HepG2 (cell line): ENCODE measurements around the gene EGFR. TPM values are rescaled to one million over a fixed set of nuclear protein-coding genes. Genes with fewer than 3 reads are reported as not detected.

Experiments
- ATAC-seq: fragments of 200-7000 bp; cut with Tn5 transposase; 3 replicates; pipeline ENCODE4 v1.9.1; 2020; ENCODE audit warnings: mild to moderate bottlenecking, moderate library complexity
- BruUV-seq: library from RNA; stranded (reverse); fragments of 400-500 nt; replicated peaks from 2 replicates; lab custom pipeline; 2021; lab: Mats Ljungman, UMichigan
- CTCF ChIA-PET: fragments of 300-600 bp; formaldehyde crosslinking; extraction: SDS; loops from one replicate; lab custom pipeline; 2021; ENCODE audit warnings: low total read pairs, inconsistent platforms, low intra/inter-chr PET ratio; lab: Yijun Ruan, JAX
- POLR2A ChIA-PET: fragments of 350-600 bp; sonication (Branson Sonifier 250); formaldehyde crosslinking; loops from one replicate; lab custom pipeline; 2020; ENCODE audit warnings: antibody characterized with exemption, inconsistent platforms; lab: Yijun Ruan, JAX
- DNase-seq: peaks from one replicate; pipeline ENCODE4 v3.0.0-alpha.2; 2015; ENCODE audit warnings: low spot score
- FAIRE-seq: peaks from 3 replicates; lab custom pipeline; 2011; peaks lifted over from hg19 to GRCh38; lab: Jason Lieb, UNC
- H2AFZ ChIP-seq: one replicate; pipeline ENCODE4 v1.6.1; 2011; ENCODE audit warnings: low read length, inconsistent platforms
- H3K27ac ChIP-seq: fragments of 300-600 bp; 3 replicates; pipeline ENCODE4 v1.8.0; 2011; ENCODE audit warnings: mixed run types, mild to moderate bottlenecking, mixed read lengths, low read length, inconsistent platforms; ENCODE audit not compliant: insufficient read depth; ENCODE audit errors: extremely low read length
- H3K27me3 ChIP-seq, 2 experiments: fragments of 200-600 bp in 1 of 2; 2 replicates in 1 of 2; 3 replicates in 1 of 2; pipeline versions ENCODE4 v1.6.0 to v1.8.0; 2011; ENCODE audit warnings: low read length in 2 of 2, mild to moderate bottlenecking in 2 of 2, moderate library complexity in 2 of 2, inconsistent platforms in 1 of 2; ENCODE audit not compliant: insufficient read depth in 2 of 2, control insufficient read depth in 1 of 2
- H3K36me3 ChIP-seq, 2 experiments: fragments of 200-600 bp in 1 of 2; replicated peaks in 1 of 2; 2 replicates in 1 of 2; 3 replicates in 1 of 2; pipeline versions ENCODE4 v1.5.1 to v1.8.0; 2011; ENCODE audit warnings: low read length in 2 of 2, inconsistent platforms in 1 of 2; ENCODE audit not compliant: insufficient read depth in 2 of 2, control insufficient read depth in 1 of 2
- H3K4me1 ChIP-seq: 2 replicates; pipeline ENCODE4 v1.5.1; 2012; ENCODE audit warnings: low read length, inconsistent platforms; ENCODE audit not compliant: insufficient read depth
- H3K4me2 ChIP-seq: 2 replicates; pipeline ENCODE4 v1.6.0; 2011; ENCODE audit warnings: low read depth, low read length, inconsistent platforms
- H3K4me3 ChIP-seq, 3 experiments: fragments of 200-600 bp in 1 of 3; sonication (generic), shearing (Covaris generic) in 1 of 3; replicated peaks in 1 of 3; 2 replicates each; pipeline ENCODE4 v1.5.1; 2011 to 2016; ENCODE audit warnings: low read length in 3 of 3, inconsistent platforms in 2 of 3, low read depth in 2 of 3, mild to moderate bottlenecking in 2 of 3, control low read depth in 1 of 3, mixed read lengths in 1 of 3; ENCODE audit not compliant: insufficient read depth in 1 of 3
- H3K79me2 ChIP-seq: one replicate; pipeline ENCODE4 v1.6.1; 2011; ENCODE audit warnings: low read length, inconsistent platforms; ENCODE audit not compliant: insufficient read depth
- H3K9ac ChIP-seq: 2 replicates; pipeline ENCODE4 v1.6.0; 2011; ENCODE audit warnings: mild to moderate bottlenecking, low read depth, low read length, inconsistent platforms; ENCODE audit not compliant: insufficient read depth
- H3K9me3 ChIP-seq: 2 replicates; pipeline ENCODE4 v1.5.1; 2012; ENCODE audit warnings: mild to moderate bottlenecking, low read length
- H4K20me1 ChIP-seq: 2 replicates; pipeline ENCODE4 v1.6.0; 2011; ENCODE audit warnings: inconsistent platforms, mild to moderate bottlenecking, low read length, moderate library complexity; ENCODE audit not compliant: insufficient read depth
- MBD4 ChIP-seq: IDR thresholded peaks from 2 replicates; pipeline ENCODE4 v1.6.1; 2012; ENCODE audit warnings: low read length, inconsistent platforms, borderline replicate concordance
- PAWR ChIP-seq: sonication (generic); formaldehyde crosslinking; IDR thresholded peaks from 2 replicates; pipeline ENCODE4 v1.4.0; 2020; ENCODE audit warnings: missing genetic modification reagents, mild to moderate bottlenecking, borderline replicate concordance
- RFX5 ChIP-seq: IDR thresholded peaks from 2 replicates; pipeline ENCODE4 v1.6.1; 2011; ENCODE audit warnings: low read depth, low read length, improper control_type of control experiment
- SAP130 ChIP-seq: IDR thresholded peaks from 2 replicates; pipeline ENCODE4 v1.6.1; 2016; ENCODE audit warnings: low read depth
- SRSF1 ChIP-seq: fragments of 200-400 bp; formaldehyde crosslinking; optimal IDR thresholded peaks from 2 replicates; pipeline ENCODE3; 2017; ENCODE audit warnings: mild to moderate bottlenecking, low read depth, low read length, moderate library complexity
- ZMYM3 ChIP-seq: sonication (generic); formaldehyde crosslinking; IDR thresholded peaks from 2 replicates; pipeline ENCODE4 v1.5.1; 2020; ENCODE audit warnings: mild to moderate bottlenecking, missing genetic modification reagents
- ZNF234 ChIP-seq: sonication (generic); formaldehyde crosslinking; conservative IDR thresholded peaks from 2 replicates; pipeline ENCODE4 v1.5.1; 2020; ENCODE audit warnings: mild to moderate bottlenecking, missing genetic modification reagents
- ZNF720 ChIP-seq: sonication (generic); formaldehyde crosslinking; IDR thresholded peaks from 2 replicates; pipeline ENCODE4 v1.4.0; 2020; ENCODE audit warnings: missing genetic modification reagents
- ZNF781 ChIP-seq: sonication (generic); formaldehyde crosslinking; IDR thresholded peaks from 2 replicates; pipeline ENCODE4 v1.5.1; 2020; ENCODE audit warnings: borderline replicate concordance, mild to moderate bottlenecking, missing genetic modification reagents; ENCODE audit errors: not compliant biosample characterization
- WGBS: methylation state at CpG from one replicate; pipeline ENCODE4 v1.1.6; 2017; ENCODE audit warnings: low lambda C conversion rate; 5-methylcytosine and 5-hydroxymethylcytosine counted together
- in situ Hi-C: cut with HindIII; loops from 2 replicates; pipeline ENCODE4 v1.10.0; 2017; ENCODE audit warnings: low pct_unique_long_range_greater_than_20kb; ENCODE audit not compliant: extremely low pct_ligation_motif_present
- intact Hi-C: fragments of 100-400 bp; cut with micrococcal nuclease; formaldehyde crosslinking; loops from one replicate; pipeline ENCODE4 v1.10.0; 2022; ENCODE audit not compliant: unreplicated experiment
- polyA plus RNA-seq, 8 experiments: library from polyadenylated mRNA; depleted of rRNA in 3 of 8; stranded (reverse) in 7 of 8; unstranded in 1 of 8; fragments of >200 nt; fragmentation: Illumina TruSeq in 4 of 8; extraction: Trizol in 4 of 8; gene quantifications; 2 replicates each; pipeline versions ENCODE4 v1.2.1 to v1.2.3, GENCODE V29; 2011 to 2016; ENCODE audit warnings: low read depth in 4 of 8, missing spikeins in 1 of 8, mixed read lengths in 1 of 8; ENCODE audit not compliant: insufficient read depth in 1 of 8
- total RNA-seq, 5 experiments: library from RNA; depleted of rRNA; stranded (reverse); fragments of >200 nt; fragmentation: Illumina TruSeq; extraction: Trizol; gene quantifications; 2 replicates each; pipeline ENCODE4 v1.2.3, GENCODE V29; 2016; ENCODE audit warnings: low read depth in 1 of 5
- TF ChIP-seq, protein P1 (sequence below): sonication (generic); formaldehyde crosslinking; IDR thresholded peaks from 2 replicates; pipeline ENCODE4 v1.4.0; 2020; ENCODE audit warnings: missing genetic modification reagents
- TF ChIP-seq, protein P2 (sequence below): sonication (generic); formaldehyde crosslinking; IDR thresholded peaks from 2 replicates; pipeline ENCODE4 v1.8.0; 2022; ENCODE audit warnings: missing genetic modification reagents, mild to moderate bottlenecking, borderline replicate concordance
- TF ChIP-seq, protein P3 (sequence below): sonication (generic); formaldehyde crosslinking; IDR thresholded peaks from 2 replicates; pipeline ENCODE4 v1.9.0; 2022; ENCODE audit warnings: missing genetic modification reagents, mild to moderate bottlenecking, borderline replicate concordance
- TF ChIP-seq, protein P4 (sequence below): sonication (generic); formaldehyde crosslinking; IDR thresholded peaks from 2 replicates; pipeline ENCODE4 v1.5.1; 2020; ENCODE audit warnings: mild to moderate bottlenecking, missing genetic modification reagents, borderline replicate concordance
- TF ChIP-seq, protein P5 (sequence below): sonication (generic); formaldehyde crosslinking; conservative IDR thresholded peaks from 2 replicates; pipeline ENCODE4 v1.8.0; 2022; ENCODE audit warnings: mild to moderate bottlenecking, moderate library complexity, missing genetic modification reagents
- TF ChIP-seq, protein P6 (sequence below): sonication (generic); formaldehyde crosslinking; IDR thresholded peaks from 2 replicates; pipeline ENCODE4 v1.8.1; 2023; ENCODE audit warnings: mild to moderate bottlenecking, inconsistent platforms, moderate library complexity, missing genetic modification reagents, borderline replicate concordance

Gene EGFR
- total and polyA plus RNA-seq, 2 of the 13 experiments (the other 11 are each of a cell fraction or from before 2014, with no cell fraction given) = 7.0 to 10.0 TPM

DNA sequence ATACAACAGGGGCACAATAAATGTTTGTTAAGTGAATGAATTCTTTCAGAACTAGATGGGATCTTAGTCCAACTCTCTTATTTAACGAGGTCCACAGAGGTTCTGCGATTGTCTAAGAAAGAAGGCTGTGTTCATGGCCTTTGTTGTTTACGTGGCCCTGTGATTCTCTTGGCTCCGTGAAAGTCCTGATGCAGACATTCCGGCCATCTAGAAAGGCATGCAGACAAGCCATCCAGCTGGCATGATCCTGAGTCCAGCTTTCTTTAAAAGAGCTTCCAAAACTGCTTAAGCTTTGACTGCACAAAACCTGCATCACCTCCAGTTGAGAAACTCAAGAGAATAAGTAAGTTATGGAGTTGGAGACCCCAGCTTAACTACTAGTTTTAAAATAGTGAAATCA, 26.0 kb downstream of the EGFR start:
- peaks cover 23% of the 10 kb centered on the region for H3K4me1 ChIP-seq
- TF ChIP-seq ZMYM3 (CRISPR knock-in tag) (no peak), ZNF720 (CRISPR knock-in tag) (no peak), SAP130 (no peak), PAWR (CRISPR knock-in tag) (no peak), RFX5 (no peak), SRSF1 (no peak), ZNF781 (CRISPR knock-in tag) (no peak), MBD4 (no peak), ZNF234 (CRISPR knock-in tag) (no peak)
- TF ChIP-seq, protein P1, sequence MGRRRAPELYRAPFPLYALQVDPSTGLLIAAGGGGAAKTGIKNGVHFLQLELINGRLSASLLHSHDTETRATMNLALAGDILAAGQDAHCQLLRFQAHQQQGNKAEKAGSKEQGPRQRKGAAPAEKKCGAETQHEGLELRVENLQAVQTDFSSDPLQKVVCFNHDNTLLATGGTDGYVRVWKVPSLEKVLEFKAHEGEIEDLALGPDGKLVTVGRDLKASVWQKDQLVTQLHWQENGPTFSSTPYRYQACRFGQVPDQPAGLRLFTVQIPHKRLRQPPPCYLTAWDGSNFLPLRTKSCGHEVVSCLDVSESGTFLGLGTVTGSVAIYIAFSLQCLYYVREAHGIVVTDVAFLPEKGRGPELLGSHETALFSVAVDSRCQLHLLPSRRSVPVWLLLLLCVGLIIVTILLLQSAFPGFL (CRISPR knock-in tag) = no peak
- TF ChIP-seq, protein P2, sequence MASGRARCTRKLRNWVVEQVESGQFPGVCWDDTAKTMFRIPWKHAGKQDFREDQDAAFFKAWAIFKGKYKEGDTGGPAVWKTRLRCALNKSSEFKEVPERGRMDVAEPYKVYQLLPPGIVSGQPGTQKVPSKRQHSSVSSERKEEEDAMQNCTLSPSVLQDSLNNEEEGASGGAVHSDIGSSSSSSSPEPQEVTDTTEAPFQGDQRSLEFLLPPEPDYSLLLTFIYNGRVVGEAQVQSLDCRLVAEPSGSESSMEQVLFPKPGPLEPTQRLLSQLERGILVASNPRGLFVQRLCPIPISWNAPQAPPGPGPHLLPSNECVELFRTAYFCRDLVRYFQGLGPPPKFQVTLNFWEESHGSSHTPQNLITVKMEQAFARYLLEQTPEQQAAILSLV (CRISPR knock-in tag) = no peak
- TF ChIP-seq, protein P3, sequence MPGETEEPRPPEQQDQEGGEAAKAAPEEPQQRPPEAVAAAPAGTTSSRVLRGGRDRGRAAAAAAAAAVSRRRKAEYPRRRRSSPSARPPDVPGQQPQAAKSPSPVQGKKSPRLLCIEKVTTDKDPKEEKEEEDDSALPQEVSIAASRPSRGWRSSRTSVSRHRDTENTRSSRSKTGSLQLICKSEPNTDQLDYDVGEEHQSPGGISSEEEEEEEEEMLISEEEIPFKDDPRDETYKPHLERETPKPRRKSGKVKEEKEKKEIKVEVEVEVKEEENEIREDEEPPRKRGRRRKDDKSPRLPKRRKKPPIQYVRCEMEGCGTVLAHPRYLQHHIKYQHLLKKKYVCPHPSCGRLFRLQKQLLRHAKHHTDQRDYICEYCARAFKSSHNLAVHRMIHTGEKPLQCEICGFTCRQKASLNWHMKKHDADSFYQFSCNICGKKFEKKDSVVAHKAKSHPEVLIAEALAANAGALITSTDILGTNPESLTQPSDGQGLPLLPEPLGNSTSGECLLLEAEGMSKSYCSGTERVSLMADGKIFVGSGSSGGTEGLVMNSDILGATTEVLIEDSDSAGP = no peak
- TF ChIP-seq, protein P4, sequence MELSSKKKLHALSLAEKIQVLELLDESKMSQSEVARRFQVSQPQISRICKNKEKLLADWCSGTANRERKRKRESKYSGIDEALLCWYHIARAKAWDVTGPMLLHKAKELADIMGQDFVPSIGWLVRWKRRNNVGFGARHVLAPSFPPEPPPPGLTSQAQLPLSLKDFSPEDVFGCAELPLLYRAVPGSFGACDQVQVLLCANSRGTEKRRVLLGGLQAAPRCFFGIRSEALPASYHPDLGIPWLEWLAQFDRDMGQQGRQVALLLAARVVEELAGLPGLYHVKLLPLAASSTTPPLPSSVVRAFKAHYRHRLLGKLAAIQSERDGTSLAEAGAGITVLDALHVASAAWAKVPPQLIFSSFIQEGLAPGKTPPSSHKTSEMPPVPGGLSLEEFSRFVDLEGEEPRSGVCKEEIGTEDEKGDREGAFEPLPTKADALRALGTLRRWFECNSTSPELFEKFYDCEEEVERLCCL (CRISPR knock-in tag) = no peak
- TF ChIP-seq, protein P5, sequence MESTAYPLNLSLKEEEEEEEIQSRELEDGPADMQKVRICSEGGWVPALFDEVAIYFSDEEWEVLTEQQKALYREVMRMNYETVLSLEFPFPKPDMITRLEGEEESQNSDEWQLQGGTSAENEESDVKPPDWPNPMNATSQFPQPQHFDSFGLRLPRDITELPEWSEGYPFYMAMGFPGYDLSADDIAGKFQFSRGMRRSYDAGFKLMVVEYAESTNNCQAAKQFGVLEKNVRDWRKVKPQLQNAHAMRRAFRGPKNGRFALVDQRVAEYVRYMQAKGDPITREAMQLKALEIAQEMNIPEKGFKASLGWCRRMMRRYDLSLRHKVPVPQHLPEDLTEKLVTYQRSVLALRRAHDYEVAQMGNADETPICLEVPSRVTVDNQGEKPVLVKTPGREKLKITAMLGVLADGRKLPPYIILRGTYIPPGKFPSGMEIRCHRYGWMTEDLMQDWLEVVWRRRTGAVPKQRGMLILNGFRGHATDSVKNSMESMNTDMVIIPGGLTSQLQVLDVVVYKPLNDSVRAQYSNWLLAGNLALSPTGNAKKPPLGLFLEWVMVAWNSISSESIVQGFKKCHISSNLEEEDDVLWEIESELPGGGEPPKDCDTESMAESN (CRISPR knock-in tag) = no peak
- TF ChIP-seq, protein P6, sequence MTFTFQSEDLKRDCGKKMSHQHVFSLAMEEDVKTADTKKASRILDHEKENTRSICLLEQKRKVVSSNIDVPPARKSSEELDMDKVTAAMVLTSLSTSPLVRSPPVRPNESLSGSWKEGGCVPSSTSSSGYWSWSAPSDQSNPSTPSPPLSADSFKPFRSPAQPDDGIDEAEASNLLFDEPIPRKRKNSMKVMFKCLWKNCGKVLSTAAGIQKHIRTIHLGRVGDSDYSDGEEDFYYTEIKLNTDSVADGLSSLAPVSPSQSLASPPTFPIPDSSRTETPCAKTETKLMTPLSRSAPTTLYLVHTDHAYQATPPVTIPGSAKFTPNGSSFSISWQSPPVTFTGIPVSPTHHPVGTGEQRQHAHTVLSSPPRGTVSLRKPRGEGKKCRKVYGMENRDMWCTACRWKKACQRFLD (CRISPR knock-in tag) = no peak

More for the DNA sequence above, 26.0 kb downstream of the EGFR start:
- Histone ChIP-seq H3K9me3 (no peaks in the 10 kb centered on the region), H3K27me3 (no peaks in the 10 kb centered on the region), H4K20me1 (no peaks in the 10 kb centered on the region), H3K79me2 (no peaks in the 10 kb centered on the region), H3K27ac (no peak overlapping the region), H2AFZ (no peak overlapping the region), H3K4me2 (no peak overlapping the region), H3K36me3 (no peaks in the 10 kb centered on the region), H3K4me3 (no peak overlapping the region), H3K9ac (no peak overlapping the region)
- POLR2A ChIA-PET = no interaction called here
- in situ Hi-C loops = no loop called here
- BruUV-seq = no TSS peak
- no peak for FAIRE-seq
- intact Hi-C loops = no loop called here
- DNase-seq = no peak
- 61% methylated on average over 5 of the region's 5 CpGs for WGBS
- CTCF ChIA-PET = no interaction called here
- ATAC-seq = no peak
